Fibroblast of lung (primary cell): Measurements from ENCODE around the gene SPSB2. TPM values are rescaled to one million over a fixed set of nuclear protein-coding genes. Genes with fewer than 3 reads are reported as not detected.

Experiments
- DNase-seq, 2 donors: peaks; one replicate each; pipeline versions ENCODE4 v3.0.0 to v3.0.0-alpha.2; 2010; ENCODE audit warnings: low read depth in 2 of 2
- H2AFZ ChIP-seq: 2 replicates; pipeline ENCODE4 v1.5.1; 2012; ENCODE audit warnings: low read length, control low read depth, inconsistent platforms
- H3K27ac ChIP-seq: 2 replicates; pipeline ENCODE4 v1.5.1; 2011; ENCODE audit warnings: low read length, control low read depth; ENCODE audit not compliant: insufficient read depth
- H3K27me3 ChIP-seq: 2 replicates; pipeline ENCODE4 v1.5.1; 2011; ENCODE audit warnings: mild to moderate bottlenecking, low read length; ENCODE audit not compliant: control insufficient read depth, insufficient read depth
- H3K36me3 ChIP-seq: 2 replicates; pipeline ENCODE4 v1.5.1; 2011; ENCODE audit warnings: low read length; ENCODE audit not compliant: control insufficient read depth, insufficient read depth
- H3K4me1 ChIP-seq: 2 replicates; pipeline ENCODE4 v1.5.1; 2011; ENCODE audit warnings: low read length; ENCODE audit not compliant: control insufficient read depth, insufficient read depth; ENCODE audit errors: extremely low read depth
- H3K4me2 ChIP-seq: 2 replicates; pipeline ENCODE4 v1.5.1; 2011; ENCODE audit warnings: low read length, control low read depth; ENCODE audit not compliant: insufficient read depth; ENCODE audit errors: extremely low read depth
- H3K4me3 ChIP-seq, 4 experiments: fragments of 200-600 bp in 1 of 4; sonication (generic) in 1 of 4; replicated peaks in 1 of 4; 2 replicates each; pipeline ENCODE4 v1.5.1; 2011 to 2016; ENCODE audit warnings: low read length in 4 of 4, low read depth in 3 of 4, mild to moderate bottlenecking in 3 of 4, control low read depth in 2 of 4, inconsistent platforms in 1 of 4, mixed read lengths in 1 of 4; ENCODE audit not compliant: insufficient read depth in 1 of 4; ENCODE audit errors: control extremely low read depth in 1 of 4
- H3K79me2 ChIP-seq: 2 replicates; pipeline ENCODE4 v1.5.1; 2012; ENCODE audit warnings: mild to moderate bottlenecking, low read length, inconsistent platforms; ENCODE audit not compliant: control insufficient read depth, insufficient read depth
- H3K9ac ChIP-seq: 2 replicates; pipeline ENCODE4 v1.5.1; 2011; ENCODE audit warnings: mild to moderate bottlenecking, low read length, control low read depth; ENCODE audit not compliant: insufficient read depth
- H3K9me3 ChIP-seq: 2 replicates; pipeline ENCODE4 v1.5.1; 2012; ENCODE audit warnings: low read depth, low read length; ENCODE audit not compliant: control insufficient read depth, insufficient read depth
- H4K20me1 ChIP-seq: 2 replicates; pipeline ENCODE4 v1.5.1; 2011; ENCODE audit warnings: low read length; ENCODE audit not compliant: control insufficient read depth, insufficient read depth; ENCODE audit errors: extremely low read depth
- EZH2 ChIP-seq: IDR thresholded peaks from 2 replicates; pipeline ENCODE4 v1.5.1; 2012; ENCODE audit warnings: low read length, control low read depth, mild to moderate bottlenecking; ENCODE audit errors: missing control alignments
- polyA plus RNA-seq, 2 donors: library from polyadenylated mRNA; depleted of rRNA in 1 of 2; stranded (reverse) in 1 of 2; unstranded in 1 of 2; fragments of >200 nt; gene quantifications; 2 replicates each; pipeline ENCODE4 v1.2.1, GENCODE V29; 2011 to 2012; ENCODE audit warnings: missing spikeins in 1 of 2
- total RNA-seq: library from RNA; depleted of rRNA; stranded (reverse); fragments of >200 nt; gene quantifications from 2 replicates; pipeline ENCODE4 v1.2.1, GENCODE V29; 2014
- TF ChIP-seq, protein P1 (sequence below), 2 donors: IDR thresholded peaks in 1 of 2; conservative IDR thresholded peaks in 1 of 2; 1 replicate in 1 of 2; 2 replicates in 1 of 2; pipeline ENCODE4 v1.5.1; 2011 to 2012; ENCODE audit warnings: low read length in 2 of 2, control low read depth in 1 of 2, inconsistent platforms in 1 of 2, low read depth in 1 of 2, mild to moderate bottlenecking in 1 of 2

Gene SPSB2
- total and polyA plus RNA-seq, 2 donors (not counting 1 experiment from before 2014, with no cell fraction given): 1.8 to 12.7 TPM

DNA sequence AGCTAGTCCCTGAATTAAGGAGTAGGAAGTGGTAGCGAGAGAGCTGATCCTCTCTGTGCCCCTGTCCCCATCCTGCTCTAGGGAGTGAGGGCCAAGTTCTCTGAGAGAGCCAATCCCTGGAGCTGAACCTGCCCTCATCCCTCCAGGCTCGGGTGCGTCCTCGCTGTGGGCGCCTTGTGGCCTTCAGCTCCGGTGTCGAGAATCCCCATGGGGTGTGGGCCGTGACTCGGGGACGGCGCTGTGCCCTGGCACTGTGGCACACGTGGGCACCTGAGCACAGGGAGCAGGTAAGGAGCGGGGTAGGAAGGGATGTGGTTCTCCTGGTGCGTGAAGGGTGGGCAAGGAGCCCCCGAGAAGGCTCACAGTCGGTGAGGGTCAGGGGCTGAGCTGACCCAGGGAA is 34.2 kb downstream of the SPSB2 start:
- no peak for DNase-seq
- no peak overlapping the region for H3K9ac ChIP-seq
- TF ChIP-seq, protein P1, sequence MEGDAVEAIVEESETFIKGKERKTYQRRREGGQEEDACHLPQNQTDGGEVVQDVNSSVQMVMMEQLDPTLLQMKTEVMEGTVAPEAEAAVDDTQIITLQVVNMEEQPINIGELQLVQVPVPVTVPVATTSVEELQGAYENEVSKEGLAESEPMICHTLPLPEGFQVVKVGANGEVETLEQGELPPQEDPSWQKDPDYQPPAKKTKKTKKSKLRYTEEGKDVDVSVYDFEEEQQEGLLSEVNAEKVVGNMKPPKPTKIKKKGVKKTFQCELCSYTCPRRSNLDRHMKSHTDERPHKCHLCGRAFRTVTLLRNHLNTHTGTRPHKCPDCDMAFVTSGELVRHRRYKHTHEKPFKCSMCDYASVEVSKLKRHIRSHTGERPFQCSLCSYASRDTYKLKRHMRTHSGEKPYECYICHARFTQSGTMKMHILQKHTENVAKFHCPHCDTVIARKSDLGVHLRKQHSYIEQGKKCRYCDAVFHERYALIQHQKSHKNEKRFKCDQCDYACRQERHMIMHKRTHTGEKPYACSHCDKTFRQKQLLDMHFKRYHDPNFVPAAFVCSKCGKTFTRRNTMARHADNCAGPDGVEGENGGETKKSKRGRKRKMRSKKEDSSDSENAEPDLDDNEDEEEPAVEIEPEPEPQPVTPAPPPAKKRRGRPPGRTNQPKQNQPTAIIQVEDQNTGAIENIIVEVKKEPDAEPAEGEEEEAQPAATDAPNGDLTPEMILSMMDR (conservative IDR thresholded peaks at IDR 0.05 in 1 of 2, IDR thresholded peaks at IDR 0.05 in 1 of 2; ENCODE audit: low read depth in 1 of 2, low read length in 2 of 2): no peak
- TF ChIP-seq EZH2: no peak
- no peaks in the 10 kb centered on the region for H3K27me3 ChIP-seq
- H4K20me1 ChIP-seq: no peaks in the 10 kb centered on the region
- H3K4me3 ChIP-seq: no peak overlapping the region
- no peak overlapping the region for H3K4me2 ChIP-seq
- H2AFZ ChIP-seq: no peak overlapping the region
- H3K27ac ChIP-seq: no peak overlapping the region
- no peaks in the 10 kb centered on the region for H3K4me1 ChIP-seq
- H3K79me2 ChIP-seq: no peaks in the 10 kb centered on the region
- no peaks in the 10 kb centered on the region for H3K9me3 ChIP-seq
- peaks cover 27% of the 10 kb centered on the region for H3K36me3 ChIP-seq

DNA sequence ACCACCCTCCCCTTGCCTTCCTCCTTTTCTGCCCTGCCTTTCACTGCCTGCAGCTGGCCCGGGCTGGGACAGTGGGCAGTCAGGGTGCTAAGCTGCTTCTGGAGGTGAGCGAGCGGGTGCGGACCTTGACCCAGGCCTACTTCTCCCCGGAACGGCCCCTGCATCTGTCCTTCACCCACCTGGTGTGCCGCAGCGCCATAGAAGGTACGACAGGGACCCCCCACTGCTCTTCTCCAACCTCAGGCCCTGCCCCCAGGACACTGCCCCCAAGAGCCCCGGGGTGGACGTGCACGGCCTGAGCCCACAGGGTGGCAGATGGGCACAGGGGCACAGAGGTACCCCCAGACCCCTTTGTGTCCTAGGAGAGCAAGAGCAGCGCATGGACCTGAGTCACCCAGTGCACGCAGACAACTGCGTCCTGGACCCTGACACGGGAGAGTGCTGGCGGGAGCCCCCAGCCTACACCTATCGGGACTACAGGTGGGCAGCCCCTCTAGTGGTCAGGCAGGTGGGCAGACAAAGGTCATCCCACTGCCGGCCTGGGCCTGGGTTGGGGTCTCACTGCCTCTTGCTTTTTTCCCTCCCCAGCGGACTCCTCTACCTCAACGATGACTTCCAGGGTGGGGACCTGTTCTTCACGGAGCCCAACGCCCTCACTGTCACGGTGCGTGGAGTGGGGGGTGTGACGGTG is 35.6 kb downstream of the SPSB2 start:
- peaks cover 29% of the 10 kb centered on the region for H3K36me3 ChIP-seq
- H3K27me3 ChIP-seq: no peaks in the 10 kb centered on the region
- H4K20me1 ChIP-seq: no peaks in the 10 kb centered on the region
- H3K9ac ChIP-seq: no peak overlapping the region
- H3K4me1 ChIP-seq: no peaks in the 10 kb centered on the region
- no peak overlapping the region for H3K27ac ChIP-seq
- DNase-seq: no peak
- TF ChIP-seq, protein P1 (conservative IDR thresholded peaks at IDR 0.05 in 1 of 2, IDR thresholded peaks at IDR 0.05 in 1 of 2; ENCODE audit: low read depth in 1 of 2, low read length in 2 of 2): no peak
- TF ChIP-seq EZH2: no peak
- H2AFZ ChIP-seq: no peak overlapping the region
- no peaks in the 10 kb centered on the region for H3K79me2 ChIP-seq
- no peaks in the 10 kb centered on the region for H3K9me3 ChIP-seq
- no peak overlapping the region for H3K4me2 ChIP-seq
- H3K4me3 ChIP-seq: no peak overlapping the region

DNA sequence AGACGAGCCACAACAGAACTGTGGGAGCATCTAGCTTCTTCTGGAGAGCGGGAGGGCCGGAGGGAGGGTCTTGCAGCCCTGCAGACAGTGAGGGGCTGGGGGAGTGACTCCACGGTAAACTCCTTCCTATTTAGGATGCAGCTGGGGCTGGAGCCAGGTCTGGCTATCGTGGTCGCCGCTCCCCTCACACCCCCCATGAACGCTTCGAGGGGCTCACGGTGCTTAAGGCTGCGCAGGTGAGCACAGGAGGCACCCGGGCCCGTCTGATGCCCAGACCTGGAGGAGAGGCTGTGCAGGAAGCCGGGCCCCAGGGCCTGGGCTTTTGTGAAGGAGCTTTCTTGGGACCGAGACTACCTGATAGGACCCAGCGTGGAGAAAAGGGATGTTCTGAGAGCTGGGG is 36.3 kb downstream of the SPSB2 start:
- Histone ChIP-seq H3K4me1 (no peaks in the 10 kb centered on the region), H3K9ac (no peak overlapping the region), H3K79me2 (no peaks in the 10 kb centered on the region), H3K36me3 (peaks cover 27% of the 10 kb centered on the region), H2AFZ (no peak overlapping the region), H3K27me3 (no peaks in the 10 kb centered on the region), H3K27ac (no peak overlapping the region), H4K20me1 (no peaks in the 10 kb centered on the region), H3K9me3 (no peaks in the 10 kb centered on the region), H3K4me3 (no peak overlapping the region), H3K4me2 (no peak overlapping the region)
- TF ChIP-seq, protein P1 (conservative IDR thresholded peaks at IDR 0.05 in 1 of 2, IDR thresholded peaks at IDR 0.05 in 1 of 2; ENCODE audit: low read depth in 1 of 2, low read length in 2 of 2): no peak
- no peak for TF ChIP-seq EZH2
- no peak for DNase-seq
